Central memory CD4-positive, alpha-beta T cell (primary cell): ENCODE measurements around the gene PGM1.
A peak's percentile ranks its signal among the peaks of the same experiment; 100 is the strongest.

Experiments used
- DNase-seq: peaks from one replicate; pipeline ENCODE4 v3.0.0; 2022

The PGM1 gene

GRCh38 chr1:63601463-63601862 lies 8.3 kb downstream of the PGM1 start:
- DNase-seq: no peak

DNA sequence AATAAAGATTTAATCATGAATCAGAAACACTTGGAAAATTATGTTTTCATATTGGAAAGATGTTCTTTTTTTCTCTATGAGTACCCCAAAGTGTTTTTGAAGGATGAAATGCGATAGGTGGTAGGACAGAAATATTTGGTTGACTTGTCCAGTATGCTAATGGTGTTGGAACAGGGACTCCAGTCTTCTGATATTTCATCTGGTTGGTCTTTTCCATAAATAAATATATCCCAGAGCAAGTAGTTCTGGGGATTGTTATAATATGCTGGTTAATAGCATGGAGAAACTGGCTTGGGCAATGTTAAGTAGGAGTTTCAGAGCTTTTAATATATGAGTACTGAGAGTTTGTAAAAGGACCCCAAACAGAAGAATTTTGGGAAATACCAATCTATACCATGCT lies 8.7 kb downstream of the PGM1 start:
- no peak for DNase-seq

- DNase-seq: no peak
Measured at GRCh38 chr1:63602629-63603028, 9.4 kb downstream of the PGM1 start.

DNA sequence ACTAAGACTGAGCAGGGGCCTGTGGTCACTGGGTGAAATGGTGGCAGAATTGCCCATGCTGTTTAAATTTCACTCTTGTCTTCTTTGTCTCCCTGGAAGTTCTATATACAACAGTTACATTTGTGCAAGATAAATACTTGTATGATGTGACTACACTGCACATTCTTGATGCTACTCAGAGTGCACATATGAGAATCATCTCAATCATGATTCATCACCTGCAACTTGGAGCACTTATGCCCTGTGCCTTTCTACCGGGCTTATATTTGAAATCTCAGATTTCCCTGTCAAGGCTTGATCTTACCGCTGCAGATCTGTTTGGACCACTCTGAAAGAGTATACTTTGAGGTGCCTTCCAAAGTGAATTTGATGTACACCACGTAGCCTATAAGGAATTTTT lies 10.6 kb downstream of the PGM1 start:
- no peak for DNase-seq

GRCh38 chr1:63607322-63607721 lies 14.1 kb downstream of the PGM1 start:
- no peak for DNase-seq

- no peak for DNase-seq
Measured at GRCh38 chr1:63611231-63611630, 18.0 kb downstream of the PGM1 start.

DNA sequence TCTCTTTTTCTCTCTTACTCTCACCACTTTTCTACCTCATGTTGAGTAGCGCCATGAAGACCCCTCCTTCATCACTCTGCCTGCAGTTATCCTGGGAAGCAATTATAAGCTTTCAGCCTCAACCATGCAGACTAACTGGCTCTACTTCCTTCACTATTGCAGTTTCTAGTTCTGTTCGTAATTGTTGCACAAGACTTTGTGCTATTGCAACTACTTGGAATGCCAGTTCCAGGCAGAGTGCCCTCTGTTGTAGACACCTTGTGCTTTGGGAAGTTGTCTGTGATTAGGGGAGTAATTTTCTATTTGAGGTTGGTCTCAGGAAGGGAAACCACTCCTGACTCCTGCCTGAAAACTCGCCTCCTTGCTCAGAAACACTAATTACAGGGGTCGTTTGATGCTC lies 19.4 kb downstream of the PGM1 start:
- no peak for DNase-seq

GRCh38 chr1:63612971-63613370 lies 19.8 kb downstream of the PGM1 start:
- no peak for DNase-seq

DNA sequence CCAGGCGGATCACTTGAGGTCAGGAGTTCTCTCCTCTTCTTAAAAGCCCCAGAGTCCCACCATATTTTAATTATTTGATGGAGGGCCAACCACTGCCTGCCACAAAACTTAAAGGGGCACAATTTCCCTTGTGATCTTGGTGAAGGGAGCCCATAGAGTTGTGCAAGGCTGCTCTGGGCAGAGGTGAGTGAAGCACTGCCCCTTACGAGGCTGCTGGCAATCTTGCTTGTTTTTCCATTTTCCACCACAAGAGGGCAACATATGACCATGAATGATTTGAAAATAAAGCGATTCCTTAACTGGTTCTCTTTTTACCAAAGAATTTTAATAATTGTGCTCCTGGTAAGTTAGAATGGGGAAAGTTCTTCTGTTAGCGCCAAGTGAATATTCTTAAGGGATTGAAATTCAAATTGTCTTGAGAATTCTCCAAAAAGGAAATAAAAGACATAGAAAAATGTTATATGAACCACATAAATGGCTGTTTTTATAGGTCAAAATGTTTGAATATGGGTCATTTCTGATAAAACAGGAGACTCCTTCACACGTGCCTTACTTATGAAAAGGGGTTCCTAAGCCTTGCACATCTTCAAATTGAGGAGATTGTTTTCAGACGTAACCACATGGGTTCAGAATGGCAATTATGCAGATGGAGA lies 22.7 kb downstream of the PGM1 start:
- peak; percentile 56 for DNase-seq

DNA sequence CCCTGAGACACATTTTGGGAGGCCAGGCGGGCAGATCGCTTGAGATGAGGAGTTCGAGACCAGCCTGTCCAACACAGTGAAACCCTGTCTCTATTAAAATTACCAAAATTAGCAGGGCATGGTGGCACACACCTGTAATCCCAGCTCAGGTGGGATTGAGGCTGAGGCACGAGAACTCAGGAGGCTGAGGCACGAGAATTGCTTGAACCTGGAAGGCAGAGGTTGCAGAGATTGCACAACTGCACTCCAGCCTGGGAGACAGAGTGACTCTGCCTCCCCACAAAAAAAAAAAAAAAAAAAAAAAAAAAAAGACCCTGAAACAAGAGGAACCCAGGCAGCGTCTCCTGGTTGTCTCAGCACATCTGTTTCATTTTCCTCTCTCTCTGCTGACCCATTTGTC lies 24.2 kb downstream of the PGM1 start:
- DNase-seq: no peak

GRCh38 chr1:63618011-63618410 lies 24.8 kb downstream of the PGM1 start:
- DNase-seq: no peak

GRCh38 chr1:63619558-63619957 lies 26.3 kb downstream of the PGM1 start:
- no peak for DNase-seq

- DNase-seq: no peak
Measured at GRCh38 chr1:63620671-63621070, 27.5 kb downstream of the PGM1 start.

DNA sequence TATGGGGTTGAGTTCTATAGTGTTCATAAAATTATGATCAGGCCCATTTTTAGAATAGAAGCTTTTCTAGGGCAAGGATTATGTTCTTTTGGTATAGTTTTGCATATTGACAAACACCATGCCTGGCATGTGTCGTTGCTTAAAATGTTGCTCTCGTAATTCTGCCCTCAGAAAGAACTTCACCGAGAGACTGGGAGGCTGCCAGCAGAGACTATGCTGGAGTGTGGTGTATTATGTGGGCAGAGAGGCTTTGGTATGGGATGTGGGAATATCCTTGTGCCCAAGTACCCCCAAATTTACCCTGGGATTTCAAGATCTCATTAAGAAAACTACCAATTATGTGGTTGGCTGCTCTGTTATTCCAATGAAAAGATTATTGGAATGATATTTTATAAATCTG lies 27.9 kb downstream of the PGM1 start:
- DNase-seq: no peak

GRCh38 chr1:63621698-63622097 lies 28.5 kb downstream of the PGM1 start:
- no peak for DNase-seq

- no peak for DNase-seq
Measured at GRCh38 chr1:63622849-63623566, 29.8 kb downstream of the PGM1 start.

GRCh38 chr1:63623952-63624351 lies 30.7 kb downstream of the PGM1 start:
- no peak for DNase-seq

- DNase-seq: no peak
Measured at GRCh38 chr1:63624911-63625310, 31.7 kb downstream of the PGM1 start.

DNA sequence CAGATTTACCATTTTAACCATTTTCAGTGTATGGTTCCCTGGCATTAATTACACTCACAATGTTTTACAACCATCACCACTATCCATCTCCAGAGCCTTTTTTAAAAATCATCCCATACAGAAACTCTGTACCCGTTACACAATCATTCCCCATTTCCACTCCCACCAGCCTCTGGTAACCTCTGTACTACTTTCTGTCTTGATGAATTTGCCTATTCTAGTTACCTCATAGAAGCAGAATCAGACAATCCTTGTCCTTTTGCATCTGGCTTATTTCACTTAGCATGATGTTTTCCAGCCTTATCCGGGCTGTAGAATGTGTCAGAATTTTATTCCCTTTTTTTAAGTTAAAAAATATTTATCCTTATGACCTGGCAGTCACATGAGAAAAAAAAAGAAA lies 33.0 kb downstream of the PGM1 start:
- DNase-seq: no peak

- no peak for DNase-seq
Measured at GRCh38 chr1:63628607-63629006, 35.4 kb downstream of the PGM1 start.

DNA sequence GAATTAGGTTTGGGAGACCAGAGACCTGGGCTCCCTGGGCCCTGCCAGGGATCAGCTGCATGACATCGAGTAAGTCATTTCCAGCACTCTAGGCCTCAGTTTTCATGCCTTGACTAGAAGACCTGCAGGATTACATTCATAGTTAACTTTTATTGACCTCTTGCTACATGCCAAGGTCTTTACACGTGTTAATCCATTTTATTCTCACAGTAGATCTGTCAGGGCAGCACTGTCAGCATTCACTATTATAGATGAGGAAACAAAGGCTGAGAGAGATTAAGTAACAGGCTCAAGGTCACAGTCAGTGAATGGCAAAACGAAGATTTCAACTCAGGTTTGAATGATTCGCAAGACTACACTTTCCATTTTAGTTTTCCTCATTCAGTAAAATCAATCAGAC lies 37.0 kb downstream of the PGM1 start:
- no peak for DNase-seq

DNA sequence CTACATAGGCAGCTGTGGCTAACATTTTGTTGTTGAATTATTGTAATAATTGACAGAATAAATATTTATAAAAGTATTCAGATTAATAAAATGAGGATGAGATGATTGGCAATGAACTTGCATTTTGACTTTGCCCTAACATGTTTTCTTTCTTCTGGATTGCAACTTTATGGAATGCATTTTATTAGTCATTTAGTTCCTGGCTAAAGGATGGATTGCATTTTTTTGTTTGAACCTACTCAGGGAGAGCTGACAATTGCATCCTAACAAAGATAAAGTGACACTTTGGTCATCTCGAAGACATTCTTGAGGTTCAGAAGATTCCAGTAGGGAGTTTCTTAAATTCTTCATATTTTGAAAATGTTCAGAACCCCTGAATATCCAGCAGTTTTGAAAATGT lies 37.5 kb downstream of the PGM1 start:
- no peak for DNase-seq

- no peak for DNase-seq
Measured at GRCh38 chr1:63632110-63632509, 38.9 kb downstream of the PGM1 start.

DNA sequence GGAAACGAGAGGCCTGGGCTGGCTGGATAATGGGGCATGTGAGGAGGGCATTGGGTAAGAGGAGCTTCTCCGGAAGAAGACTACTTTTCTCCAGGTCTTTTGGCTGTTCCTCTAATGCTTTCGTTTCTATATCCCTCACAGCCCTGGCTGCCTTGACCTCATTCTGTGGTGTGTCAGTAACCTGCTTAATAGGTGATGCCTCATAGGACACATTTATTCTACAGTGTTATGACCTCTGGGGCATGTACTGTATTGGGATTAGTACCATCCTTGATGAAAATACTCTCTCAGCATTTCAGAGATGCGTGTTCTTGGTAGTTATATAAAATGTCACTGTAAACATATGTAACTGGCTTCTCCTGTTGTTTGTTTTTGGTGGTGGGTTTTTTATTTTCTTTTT lies 40.1 kb downstream of the PGM1 start:
- DNase-seq: no peak

GRCh38 chr1:63634471-63634870 lies 41.3 kb downstream of the PGM1 start:
- no peak for DNase-seq
